ENCODE results near the gene GBE1. TPM values are rescaled to one million over a fixed set of nuclear protein-coding genes. Genes with fewer than 3 reads are reported as not detected.

The GBE1 gene
- total RNA-seq, 2 donors from 2014 or later: 13.8 to 18.7 TPM

DNA sequence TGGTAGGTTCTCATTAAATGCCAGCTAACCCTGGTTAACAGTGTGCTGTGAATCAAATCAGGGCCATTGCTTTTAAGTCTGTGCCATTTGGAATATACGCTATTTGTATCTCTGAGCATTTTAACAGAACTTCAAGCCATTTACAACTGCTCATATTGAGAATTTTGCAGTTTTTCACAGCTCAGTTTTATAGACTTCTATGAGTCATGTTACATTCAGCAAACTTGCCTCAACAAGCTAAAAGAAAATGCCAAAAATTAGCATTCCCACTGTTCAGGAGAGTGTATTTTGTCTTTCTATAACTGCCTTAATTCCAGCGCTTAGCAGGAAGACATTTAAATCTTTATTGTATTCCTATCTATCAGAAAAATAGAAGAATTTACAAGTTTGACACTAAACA, 196.4 kb downstream of the GBE1 start:
- Mint-ChIP-seq H3K9me3 (peaks cover 7 to 8% of the 10 kb centered on the region in 2 donors), H3K27ac (no peak overlapping the region), H3K4me3 (no peak overlapping the region), H3K27me3 (ENCODE audit: low read depth) (no peaks in the 10 kb centered on the region), H3K36me3 (ENCODE audit: insufficient read depth in 2 of 2) (peaks cover 8 to 10% of the 10 kb centered on the region in 2 donors), H3K4me1 (ENCODE audit: low read depth) (no peaks in the 10 kb centered on the region)
- no peak for ATAC-seq (replicated peaks in 1 of 2)
- DNase-seq: no peak

DNA sequence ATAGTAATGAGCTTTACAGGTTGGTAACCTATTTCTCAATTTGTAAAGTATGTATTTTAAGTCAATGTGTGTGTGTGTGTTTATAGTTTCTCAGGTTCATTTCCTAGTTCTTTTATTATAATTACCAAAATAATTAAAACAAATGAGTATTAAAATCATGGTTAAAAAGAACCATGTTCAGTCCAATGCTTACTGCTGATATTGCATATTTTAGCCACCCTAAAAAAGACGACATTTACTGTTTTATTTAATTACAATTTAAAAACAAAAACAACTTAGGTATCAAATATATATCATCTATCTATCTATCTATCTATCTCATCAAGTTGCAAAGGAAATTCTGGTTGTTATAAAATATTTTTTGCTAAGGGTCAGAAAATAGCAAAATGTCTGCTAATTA, 203.3 kb downstream of the GBE1 start:
- DNase-seq (no peak), ATAC-seq (replicated peaks in 1 of 2) (no peak)
- Mint-ChIP-seq H3K4me1 (ENCODE audit: low read depth) (no peaks in the 10 kb centered on the region), H3K27ac (no peak overlapping the region), H3K27me3 (ENCODE audit: low read depth) (no peaks in the 10 kb centered on the region), H3K9me3 (peaks cover 0 to 2% of the 10 kb centered on the region in 2 donors), H3K36me3 (ENCODE audit: insufficient read depth in 2 of 2) (peaks cover 0 to 4% of the 10 kb centered on the region in 2 donors), H3K4me3 (no peak overlapping the region)

DNA sequence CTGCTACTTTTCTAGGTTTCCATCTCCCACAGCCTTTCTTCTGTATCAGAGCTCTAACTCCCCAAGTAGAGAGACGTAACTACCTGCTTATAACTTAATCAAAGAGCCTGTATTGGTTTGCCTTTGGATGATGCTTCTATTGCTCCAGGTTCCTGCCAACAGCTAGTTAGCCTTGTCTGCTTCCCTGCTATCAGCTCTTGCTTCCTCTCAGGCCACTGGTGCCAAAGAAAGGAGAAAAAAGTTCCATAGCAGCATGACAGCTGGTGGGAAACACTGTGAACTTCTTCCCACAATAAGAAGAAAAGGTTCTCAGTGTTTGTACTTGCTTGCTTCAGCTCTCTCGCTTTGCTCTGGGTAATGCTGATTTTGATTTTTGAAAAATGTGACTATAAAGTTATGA, 206.6 kb downstream of the GBE1 start:
- H3K27ac Mint-ChIP-seq: no peak overlapping the region
- H3K36me3 Mint-ChIP-seq (ENCODE audit: insufficient read depth in 2 of 2): peaks cover 4 to 10% of the 10 kb centered on the region in 2 donors
- H3K27me3 Mint-ChIP-seq (ENCODE audit: low read depth): no peaks in the 10 kb centered on the region
- no peak for ATAC-seq (replicated peaks in 1 of 2)
- H3K4me1 Mint-ChIP-seq (ENCODE audit: low read depth): no peaks in the 10 kb centered on the region
- no peak overlapping the region for H3K4me3 Mint-ChIP-seq
- H3K9me3 Mint-ChIP-seq: peaks cover 3 to 9% of the 10 kb centered on the region in 2 donors
- no peak for DNase-seq

DNA sequence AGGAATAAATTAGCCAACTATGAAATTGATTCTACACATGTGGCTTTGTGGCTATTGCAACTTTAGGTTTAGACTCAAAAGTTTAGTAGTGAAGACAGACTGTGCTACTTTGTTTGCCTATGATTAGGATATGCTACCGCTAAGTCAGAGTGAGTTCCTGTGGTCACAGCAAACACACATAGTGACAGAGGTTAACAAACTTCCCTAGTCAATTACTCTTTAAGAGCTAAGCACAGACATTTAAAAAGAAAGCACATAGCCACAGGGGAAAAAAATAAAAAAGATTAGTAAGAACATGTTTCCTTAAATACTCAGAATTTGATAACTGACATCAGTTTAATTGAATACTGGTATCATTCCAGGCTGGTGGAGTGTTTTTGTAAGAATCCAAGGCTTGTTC, 207.1 kb downstream of the GBE1 start:
- Mint-ChIP-seq H3K4me3 (no peak overlapping the region), H3K27ac (no peak overlapping the region), H3K9me3 (peaks cover 3 to 9% of the 10 kb centered on the region in 2 donors), H3K27me3 (ENCODE audit: low read depth) (no peaks in the 10 kb centered on the region), H3K36me3 (ENCODE audit: insufficient read depth in 2 of 2) (peaks cover 4 to 10% of the 10 kb centered on the region in 2 donors), H3K4me1 (ENCODE audit: low read depth) (no peaks in the 10 kb centered on the region)
- DNase-seq: no peak
- ATAC-seq (replicated peaks in 1 of 2): peak in 1 of 2 donors; percentile 60

DNA sequence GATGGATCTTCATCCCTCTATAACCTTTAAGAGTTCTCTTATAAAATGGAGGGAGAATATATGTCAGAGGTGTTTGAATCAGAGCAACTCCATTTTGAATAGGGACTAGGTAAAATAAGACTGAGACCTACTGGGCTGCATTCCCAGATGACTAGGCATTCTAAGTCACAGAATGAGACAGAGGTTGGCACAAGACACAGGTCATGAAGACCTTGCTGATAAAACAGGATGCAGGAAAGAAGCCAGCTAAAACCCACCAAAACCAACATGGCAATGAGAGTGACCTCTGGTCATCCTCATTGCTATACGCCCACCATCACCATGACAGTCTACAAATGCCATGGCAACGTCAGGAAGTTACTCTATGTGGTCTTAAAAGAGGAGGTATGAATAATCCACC, 211.0 kb downstream of the GBE1 start:
- H3K4me1 Mint-ChIP-seq (ENCODE audit: low read depth): no peaks in the 10 kb centered on the region
- DNase-seq (no peak), ATAC-seq (replicated peaks in 1 of 2) (no peak)
- peaks cover 5 to 11% of the 10 kb centered on the region in 2 donors for H3K9me3 Mint-ChIP-seq
- H3K27me3 Mint-ChIP-seq (ENCODE audit: low read depth): no peaks in the 10 kb centered on the region
- H3K4me3 Mint-ChIP-seq: no peak overlapping the region
- no peak overlapping the region for H3K27ac Mint-ChIP-seq
- H3K36me3 Mint-ChIP-seq (ENCODE audit: insufficient read depth in 2 of 2): peaks cover 7 to 13% of the 10 kb centered on the region in 2 donors

DNA sequence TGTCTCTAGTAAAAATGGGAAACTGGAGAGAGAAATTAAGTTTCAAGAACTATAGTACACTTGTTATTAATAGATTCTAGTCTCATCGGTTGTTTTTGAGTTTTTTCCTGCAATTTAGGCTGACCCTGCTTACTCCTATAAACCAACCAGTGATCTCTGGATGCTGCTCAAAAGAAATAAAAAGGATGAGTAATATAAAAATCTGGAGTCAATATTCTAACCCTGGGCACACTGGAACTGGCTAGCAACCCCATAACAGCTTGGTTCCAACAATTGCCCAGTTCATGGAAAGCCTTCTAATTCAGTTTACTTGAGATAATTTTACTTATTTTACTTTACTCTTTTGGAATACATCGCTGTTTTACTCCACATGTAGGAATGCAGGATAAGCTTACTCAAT, 211.6 kb downstream of the GBE1 start:
- H3K27me3 Mint-ChIP-seq (ENCODE audit: low read depth): no peaks in the 10 kb centered on the region
- no peaks in the 10 kb centered on the region for H3K4me1 Mint-ChIP-seq (ENCODE audit: low read depth)
- no peak overlapping the region for H3K4me3 Mint-ChIP-seq
- DNase-seq: no peak
- peaks cover 5 to 11% of the 10 kb centered on the region in 2 donors for H3K9me3 Mint-ChIP-seq
- H3K27ac Mint-ChIP-seq: no peak overlapping the region
- peaks cover 7 to 13% of the 10 kb centered on the region in 2 donors for H3K36me3 Mint-ChIP-seq (ENCODE audit: insufficient read depth in 2 of 2)
- no peak for ATAC-seq (replicated peaks in 1 of 2)

DNA sequence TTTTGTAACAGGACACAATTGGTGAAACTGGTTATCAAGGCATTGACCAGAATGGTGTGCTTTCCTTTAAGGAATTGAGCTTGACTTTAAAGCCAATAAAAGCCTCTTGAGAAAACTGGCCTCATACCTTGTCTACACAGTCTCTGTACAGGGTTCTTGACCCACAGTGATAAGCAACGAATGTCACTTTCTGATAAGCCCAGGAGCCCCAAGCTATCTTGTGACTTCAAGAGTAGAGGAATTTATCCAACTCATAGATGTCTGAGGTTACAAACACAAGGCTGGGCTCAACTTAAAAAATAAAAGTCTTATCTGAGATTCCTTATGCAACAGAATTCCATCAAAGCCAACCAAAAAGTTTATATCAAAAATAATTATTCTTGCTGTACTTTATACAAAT, 212.1 kb downstream of the GBE1 start:
- DNase-seq: no peak
- Mint-ChIP-seq H3K27ac (no peak overlapping the region), H3K4me3 (no peak overlapping the region), H3K36me3 (ENCODE audit: insufficient read depth in 2 of 2) (peaks cover 7 to 13% of the 10 kb centered on the region in 2 donors), H3K27me3 (ENCODE audit: low read depth) (no peaks in the 10 kb centered on the region), H3K9me3 (peaks cover 5 to 11% of the 10 kb centered on the region in 2 donors), H3K4me1 (ENCODE audit: low read depth) (no peaks in the 10 kb centered on the region)
- no peak for ATAC-seq (replicated peaks in 1 of 2)

DNA sequence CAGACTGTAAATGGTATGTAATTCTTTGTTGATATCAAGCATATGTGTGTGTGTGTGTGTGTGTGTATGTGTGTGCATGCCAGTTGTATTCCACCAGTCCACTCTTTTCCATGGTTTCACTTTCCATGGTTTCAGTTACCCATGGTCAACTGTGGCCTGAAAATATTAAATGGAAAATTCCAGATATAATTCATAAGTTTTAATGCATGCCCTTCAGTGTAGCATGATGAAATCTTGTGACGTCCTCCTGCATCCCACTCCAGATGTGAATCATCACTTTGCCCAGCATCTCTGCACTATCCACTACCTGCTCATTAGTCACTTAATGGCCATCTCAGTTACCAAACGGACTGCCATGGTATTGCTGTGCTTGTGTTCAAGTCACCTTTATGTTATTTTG, 215.9 kb downstream of the GBE1 start:
- H3K27me3 Mint-ChIP-seq (ENCODE audit: low read depth): no peaks in the 10 kb centered on the region
- no peak overlapping the region for H3K27ac Mint-ChIP-seq
- ATAC-seq (replicated peaks in 1 of 2) (no peak), DNase-seq (no peak)
- peaks cover 2 to 5% of the 10 kb centered on the region in 2 donors for H3K36me3 Mint-ChIP-seq (ENCODE audit: insufficient read depth in 2 of 2)
- H3K4me3 Mint-ChIP-seq: no peak overlapping the region
- H3K4me1 Mint-ChIP-seq (ENCODE audit: low read depth): no peaks in the 10 kb centered on the region
- peaks cover 2 to 7% of the 10 kb centered on the region in 2 donors for H3K9me3 Mint-ChIP-seq

DNA sequence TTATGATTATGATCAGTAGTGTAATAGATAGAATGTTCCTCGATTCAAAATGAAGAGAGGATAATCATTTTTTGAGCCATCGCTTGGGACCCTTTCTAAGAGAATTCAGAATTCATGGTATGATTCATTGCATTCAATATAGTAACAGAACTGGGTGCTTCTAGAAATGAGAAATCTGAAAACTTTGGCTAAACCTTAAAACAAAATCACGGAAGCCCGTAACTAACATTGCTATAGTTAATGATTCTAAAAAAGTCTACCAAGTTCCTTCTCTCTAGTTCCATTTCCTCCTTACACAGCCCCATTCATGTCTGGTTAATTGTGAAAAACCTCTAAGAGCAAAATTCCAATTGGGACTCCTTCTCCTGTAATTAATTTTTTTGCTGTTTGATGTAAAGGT, 217.1 kb downstream of the GBE1 start:
- peaks cover 4 to 5% of the 10 kb centered on the region in 2 donors for H3K36me3 Mint-ChIP-seq (ENCODE audit: insufficient read depth in 2 of 2)
- ATAC-seq (replicated peaks in 1 of 2) (no peak), DNase-seq (no peak)
- H3K9me3 Mint-ChIP-seq: peaks cover 2% of the 10 kb centered on the region in 2 donors
- no peak overlapping the region for H3K4me3 Mint-ChIP-seq
- no peaks in the 10 kb centered on the region for H3K4me1 Mint-ChIP-seq (ENCODE audit: low read depth)
- H3K27ac Mint-ChIP-seq: no peak overlapping the region
- H3K27me3 Mint-ChIP-seq (ENCODE audit: low read depth): no peaks in the 10 kb centered on the region

DNA sequence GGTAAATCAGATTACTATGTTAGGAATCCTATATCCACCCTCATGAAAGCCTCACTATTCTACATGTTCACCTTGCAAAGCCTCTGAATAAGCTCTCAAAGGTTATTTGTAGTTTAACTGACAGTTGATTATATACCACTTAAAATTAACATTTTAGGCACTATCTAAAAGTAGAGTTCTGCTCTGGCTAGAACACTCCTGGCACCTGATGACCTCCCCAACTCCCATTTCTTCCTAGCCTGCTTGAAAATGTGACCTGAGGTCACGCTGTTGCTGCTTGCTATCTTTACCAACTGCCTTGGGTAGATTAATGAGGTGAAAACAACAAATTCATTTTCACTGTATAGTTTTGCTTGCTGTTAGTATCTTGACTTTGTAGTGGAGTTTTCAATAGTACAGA, 220.7 kb downstream of the GBE1 start:
- Mint-ChIP-seq H3K4me1 (ENCODE audit: low read depth) (no peaks in the 10 kb centered on the region), H3K9me3 (no peaks in the 10 kb centered on the region), H3K27me3 (ENCODE audit: low read depth) (no peaks in the 10 kb centered on the region), H3K4me3 (no peak overlapping the region), H3K27ac (no peak overlapping the region), H3K36me3 (ENCODE audit: insufficient read depth in 2 of 2) (peaks cover 0 to 2% of the 10 kb centered on the region in 2 donors)
- no peak for ATAC-seq (replicated peaks in 1 of 2)
- no peak for DNase-seq

DNA sequence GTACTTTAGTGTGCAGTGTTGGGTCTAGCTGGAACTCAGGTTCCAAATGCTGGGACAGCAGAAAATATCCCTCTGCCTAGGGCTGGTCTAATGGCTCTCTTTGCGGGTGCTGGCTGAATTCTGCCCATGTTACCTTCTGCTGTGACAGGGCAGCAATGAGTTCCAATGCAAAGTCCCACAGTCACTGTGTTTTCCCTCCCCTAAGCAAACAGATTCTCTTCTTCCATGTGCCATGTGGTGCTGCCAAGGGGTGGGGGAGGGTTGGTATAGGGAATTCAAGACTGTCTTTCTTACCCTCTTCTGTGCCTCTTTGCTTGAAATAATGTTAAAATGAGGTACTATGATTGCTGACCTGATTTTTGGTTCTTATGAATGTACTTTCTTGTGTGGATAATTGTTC, 229.6 kb downstream of the GBE1 start:
- Mint-ChIP-seq H3K27ac (no peak overlapping the region), H3K27me3 (ENCODE audit: low read depth) (no peaks in the 10 kb centered on the region), H3K36me3 (ENCODE audit: insufficient read depth in 2 of 2) (peaks cover 19 to 29% of the 10 kb centered on the region in 2 donors), H3K4me1 (ENCODE audit: low read depth) (no peaks in the 10 kb centered on the region), H3K9me3 (peaks cover 8 to 12% of the 10 kb centered on the region in 2 donors), H3K4me3 (no peak overlapping the region)
- DNase-seq: no peak
- ATAC-seq (replicated peaks in 1 of 2): no peak

DNA sequence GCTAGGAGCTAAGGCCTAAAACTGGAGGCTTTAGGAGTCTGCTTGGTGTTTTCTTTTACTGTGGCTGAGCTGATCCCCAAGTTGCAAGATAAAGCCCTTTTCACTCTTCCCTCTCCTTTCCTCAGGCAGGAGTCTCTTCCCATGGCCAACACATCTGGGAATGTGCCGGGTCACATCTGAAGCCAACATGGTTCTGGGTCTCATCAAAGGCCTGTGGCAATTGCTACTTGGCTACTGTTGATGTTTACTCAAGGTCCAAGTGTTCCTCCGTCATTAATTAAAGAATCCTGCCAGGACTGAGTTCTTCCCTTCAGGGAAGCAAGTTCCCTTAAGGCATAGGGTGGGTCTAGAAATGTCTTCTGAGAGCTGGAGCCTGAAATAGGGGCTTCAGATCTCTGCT, 230.2 kb downstream of the GBE1 start:
- H3K4me3 Mint-ChIP-seq: no peak overlapping the region
- no peaks in the 10 kb centered on the region for H3K27me3 Mint-ChIP-seq (ENCODE audit: low read depth)
- no peak for ATAC-seq (replicated peaks in 1 of 2)
- H3K9me3 Mint-ChIP-seq: peaks cover 8 to 12% of the 10 kb centered on the region in 2 donors
- no peak overlapping the region for H3K27ac Mint-ChIP-seq
- no peak for DNase-seq
- H3K4me1 Mint-ChIP-seq (ENCODE audit: low read depth): no peaks in the 10 kb centered on the region
- peaks cover 22 to 29% of the 10 kb centered on the region in 2 donors for H3K36me3 Mint-ChIP-seq (ENCODE audit: insufficient read depth in 2 of 2)

DNA sequence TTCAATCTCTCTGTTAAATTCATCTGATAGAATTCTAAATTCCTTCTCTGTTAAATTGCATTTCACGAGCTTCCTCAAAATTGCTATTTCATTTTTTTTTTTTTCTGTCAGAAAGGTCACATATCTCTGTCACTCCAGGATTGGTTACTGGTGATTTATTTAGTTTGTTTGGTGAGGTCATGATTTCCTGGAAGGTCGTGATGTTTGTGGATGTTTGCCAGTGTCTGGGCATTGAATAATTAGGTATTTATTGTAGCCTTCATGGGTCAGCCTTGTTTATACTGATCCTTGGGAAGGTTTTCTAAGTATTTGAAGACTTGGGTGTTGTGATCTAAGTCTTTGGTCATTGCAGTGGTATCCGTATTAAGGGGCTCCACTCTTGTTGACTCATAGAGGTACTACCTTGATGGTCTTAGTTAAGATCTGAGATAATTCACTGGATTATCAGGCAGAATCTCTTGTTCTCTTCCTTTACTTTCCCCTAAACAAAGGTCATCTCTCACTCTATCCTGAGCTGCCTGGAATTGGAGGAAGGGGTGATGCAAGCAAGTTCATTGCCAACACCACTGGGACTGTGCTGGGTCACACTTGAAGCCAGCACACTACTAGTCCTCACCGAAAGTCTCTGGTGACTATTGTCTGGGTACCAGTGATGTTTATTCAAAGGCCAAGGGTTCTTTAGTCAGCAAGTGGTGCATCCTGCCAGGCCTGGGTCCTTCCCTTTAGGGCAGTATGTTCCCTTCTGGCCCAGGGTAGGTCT, 231.1 kb downstream of the GBE1 start:
- Mint-ChIP-seq H3K9me3 (peaks cover 11 to 14% of the 10 kb centered on the region in 2 donors), H3K36me3 (ENCODE audit: insufficient read depth in 2 of 2) (peaks cover 24 to 33% of the 10 kb centered on the region in 2 donors), H3K27ac (no peak overlapping the region), H3K27me3 (ENCODE audit: low read depth) (no peaks in the 10 kb centered on the region), H3K4me3 (no peak overlapping the region), H3K4me1 (ENCODE audit: low read depth) (no peaks in the 10 kb centered on the region)
- DNase-seq (no peak), ATAC-seq (replicated peaks in 1 of 2) (no peak)

DNA sequence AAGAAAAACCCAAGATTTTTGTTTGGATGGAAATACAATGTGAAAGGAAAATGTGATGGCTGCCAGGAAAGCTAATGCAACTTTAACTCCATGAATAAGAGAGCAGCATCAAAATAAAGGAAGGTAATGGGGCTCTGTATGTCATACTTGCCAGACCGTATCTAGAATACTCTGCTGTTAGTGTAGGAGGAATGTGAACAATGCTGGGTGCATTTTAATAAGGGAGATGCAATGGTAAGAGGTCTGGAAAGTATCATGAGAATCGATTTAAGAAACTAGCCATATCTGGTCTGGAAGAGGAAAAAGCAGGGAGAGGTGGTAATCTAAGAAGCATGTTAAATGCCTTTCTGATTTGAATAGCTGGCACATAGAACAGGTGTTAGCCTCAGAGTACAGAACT, 239.6 kb downstream of the GBE1 start:
- Mint-ChIP-seq H3K4me1 (ENCODE audit: low read depth) (no peaks in the 10 kb centered on the region), H3K27ac (no peak overlapping the region), H3K9me3 (peaks cover 4% of the 10 kb centered on the region in 2 donors), H3K36me3 (ENCODE audit: insufficient read depth in 2 of 2) (peaks cover 3 to 5% of the 10 kb centered on the region in 2 donors), H3K27me3 (ENCODE audit: low read depth) (no peaks in the 10 kb centered on the region), H3K4me3 (no peak overlapping the region)
- ATAC-seq (replicated peaks in 1 of 2) (no peak), DNase-seq (no peak)
